ENCODE results near the gene ZNFX1.
"Not testable (repeated sequence)": the region's sequence is repeated elsewhere in the genome, so short reads cannot be mapped to it uniquely, and the experiment has no call there.

GRCh38 chr20:49218739-49219090 lies 59.1 kb downstream of the ZNFX1 start:
- TF ChIP-seq RUNX1 (IDR thresholded peaks at IDR 0.05; ENCODE audit: low read depth); ZNF140 (CRISPR knock-in tag; IDR thresholded peaks at IDR 0.05); ZNF121 (CRISPR knock-in tag; conservative IDR thresholded peaks at IDR 0.05); BMI1 (IDR thresholded peaks at IDR 0.05; ENCODE audit: low read length); HDAC2 (IDR thresholded peaks at IDR 0.05); ZNF699 (CRISPR knock-in tag; IDR thresholded peaks at IDR 0.05; ENCODE audit: insufficient replicate concordance); CEBPB (tag; IDR thresholded peaks at IDR 0.05); MBD1 (CRISPR knock-in tag; IDR thresholded peaks at IDR 0.05); MAZ (CRISPR knock-in tag; conservative IDR thresholded peaks at IDR 0.05 in 1 of 2, IDR thresholded peaks at IDR 0.05 in 1 of 2): not testable (repeated sequence)
- TF ChIP-seq ZBTB33 (CRISPR knock-in tag; IDR thresholded peaks at IDR 0.05), result peak; percentile 87
